GM13977 (cell line): Measurements from ENCODE around the gene CD46.
"Not testable (repeated sequence)": the region's sequence is repeated elsewhere in the genome, so short reads cannot be mapped to it uniquely, and the experiment has no call there.

ENCODE experiments used
- DNase-seq: peaks from one replicate; pipeline ENCODE4 v3.0.0; 2012; ENCODE audit warnings: low spot score
- CTCF ChIP-seq: IDR thresholded peaks from 2 replicates; pipeline ENCODE4 v1.5.1; 2012; ENCODE audit warnings: mild to moderate bottlenecking, control low read depth; ENCODE audit not compliant: insufficient read depth; ENCODE audit errors: extremely low read depth, missing control alignments
- in situ Hi-C: fragments of 300-500 bp; cut with MboI; formaldehyde crosslinking; loops from one replicate; pipeline ENCODE4 v1.12.0; 2022; ENCODE audit warnings: low sequenced_read_pairs, low pct_unique_long_range_greater_than_20kb, mixed read lengths, inconsistent platforms; ENCODE audit not compliant: unreplicated experiment

The CD46 gene

GRCh38 chr1:207748737-207749528 lies 2.9 kb upstream of the CD46 start:
- DNase-seq, result no peak
- in situ Hi-C loops, result no loop called here
- no peak for TF ChIP-seq CTCF

GRCh38 chr1:207750631-207751305 lies 1.1 kb upstream of the CD46 start:
- TF ChIP-seq CTCF, result no peak
- DNase-seq, result no peak
- in situ Hi-C loops, result no loop called here

DNA sequence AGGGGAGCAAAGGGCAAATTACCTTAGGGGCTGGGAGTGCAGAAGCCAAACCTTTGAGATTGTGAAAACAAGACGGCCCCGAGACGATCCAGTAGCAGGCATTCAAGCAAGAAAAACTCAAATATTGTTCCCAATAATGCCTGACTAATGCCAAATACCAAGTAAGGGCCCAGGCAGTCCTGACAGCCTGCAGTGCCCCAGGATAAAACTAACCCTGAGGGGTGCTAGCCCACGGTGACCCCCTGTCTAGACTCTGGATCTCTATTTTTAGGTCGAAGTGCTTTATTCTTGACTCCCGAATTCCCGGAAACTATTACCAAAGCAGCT lies 428 bp upstream of the CD46 start:
- in situ Hi-C loops, DNase-seq: not testable (repeated sequence)

DNA sequence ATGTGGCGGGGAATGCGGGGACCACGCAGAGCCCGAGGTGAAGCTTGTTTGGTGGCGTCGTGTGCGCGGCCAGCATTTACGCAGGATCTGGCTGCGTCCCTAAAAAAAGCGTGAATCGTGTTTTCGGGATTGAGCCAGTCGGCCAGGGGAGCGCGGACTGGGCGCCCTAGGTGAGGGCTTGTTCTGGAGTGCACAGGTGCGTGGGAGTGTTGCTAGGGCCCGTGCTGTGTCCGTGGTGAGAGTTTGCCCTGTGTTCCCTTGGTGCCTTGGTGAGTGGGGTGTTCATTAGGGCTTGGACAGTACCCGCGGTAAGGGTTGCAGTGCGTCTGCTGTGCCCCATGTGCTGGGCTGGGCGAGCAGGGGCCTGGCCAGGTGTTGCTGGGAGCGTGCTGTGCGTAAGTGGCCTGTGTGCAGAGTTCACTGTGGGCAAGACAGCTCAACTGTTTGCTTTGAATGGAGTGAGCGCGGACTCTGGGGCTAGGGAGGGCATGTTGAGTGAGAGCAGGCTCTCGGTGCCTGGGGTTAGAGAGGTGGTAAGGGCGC lies 673 bp downstream of the CD46 start:
- DNase-seq, result peak; percentile 17
- in situ Hi-C loops, result no loop called here

DNA sequence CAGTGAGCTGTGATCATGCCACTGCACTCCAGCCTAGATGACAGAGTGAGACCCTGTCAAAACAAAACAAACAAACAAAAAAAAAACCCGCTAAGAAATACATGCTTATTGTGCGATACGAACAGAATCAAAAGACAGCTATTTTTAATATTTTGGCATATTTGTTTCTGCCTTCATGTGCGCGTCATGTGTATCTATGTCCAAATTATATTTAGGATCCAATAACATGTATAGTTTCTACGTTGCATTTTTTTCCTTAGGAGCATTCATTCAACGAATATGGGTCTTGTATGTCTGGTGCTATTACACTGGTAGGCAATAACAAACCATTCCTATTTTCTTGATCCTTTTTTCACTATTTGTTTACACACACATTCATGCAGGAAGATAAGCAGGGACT lies 1.8 kb downstream of the CD46 start:
- in situ Hi-C loops, result no loop called here

More for the DNA sequence above, 673 bp downstream of the CD46 start:
- TF ChIP-seq CTCF, result no peak

DNA sequence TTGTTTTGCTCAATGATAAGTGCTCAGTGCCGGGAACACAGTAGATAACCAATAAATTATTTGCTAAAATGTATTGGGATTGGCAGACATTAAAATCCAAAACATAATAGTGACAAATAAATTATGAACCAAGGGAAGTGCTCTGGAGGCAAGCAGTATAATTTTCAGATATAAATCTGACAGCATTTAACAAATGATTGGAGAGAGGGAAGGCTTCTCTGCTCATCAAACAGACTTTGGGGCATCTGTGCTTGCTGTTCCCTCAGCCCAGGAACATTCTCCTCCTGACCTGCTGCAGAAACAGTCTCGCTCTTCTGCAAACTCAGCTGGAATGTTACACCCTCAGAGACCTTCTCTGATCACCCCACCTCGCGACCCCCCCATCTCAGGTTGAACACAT lies 2.2 kb downstream of the CD46 start:
- in situ Hi-C loops, result no loop called here
- no peak for TF ChIP-seq CTCF
- no peak for DNase-seq

More for the DNA sequence above, 1.8 kb downstream of the CD46 start:
- no peak for TF ChIP-seq CTCF
- DNase-seq, result no peak
